Activated CD4-positive, alpha-beta T cell treated with anti-CD3 and anti-CD28 coated beads for 1 hour (primary cell): ENCODE measurements around the gene SLC7A11.

ENCODE experiments used
- DNase-seq: peaks from one replicate; pipeline ENCODE4 v3.0.0-alpha.2; 2020

Gene SLC7A11

GRCh38 chr4:138242076-138242833, at the start of gene SLC7A11:
TSS of gene SLC7A11 (minus strand) at chr4:138242349. CDS start at chr4:138242069, 280 bp downstream.
- DNase-seq = no peak

- no peak for DNase-seq
Observed at GRCh38 chr4:138291431-138291830, 49.3 kb upstream of the SLC7A11 start.

GRCh38 chr4:138290805-138291204, 48.7 kb upstream of the SLC7A11 start:
- DNase-seq = no peak

GRCh38 chr4:138279286-138279685, 37.1 kb upstream of the SLC7A11 start:
- DNase-seq = no peak

- DNase-seq = no peak
Observed at GRCh38 chr4:138277133-138277532, 35.0 kb upstream of the SLC7A11 start.

- DNase-seq = no peak
Observed at GRCh38 chr4:138275963-138276621, 33.9 kb upstream of the SLC7A11 start.

- no peak for DNase-seq
Observed at GRCh38 chr4:138275216-138275615, 33.1 kb upstream of the SLC7A11 start.

- no peak for DNase-seq
Observed at GRCh38 chr4:138269175-138269574, 27.0 kb upstream of the SLC7A11 start.

GRCh38 chr4:138267835-138268234, 25.7 kb upstream of the SLC7A11 start:
- DNase-seq = no peak

- DNase-seq = no peak
Observed at GRCh38 chr4:138266948-138267347, 24.8 kb upstream of the SLC7A11 start.

GRCh38 chr4:138263247-138263816, 21.2 kb upstream of the SLC7A11 start:
- no peak for DNase-seq

GRCh38 chr4:138262469-138262868, 20.3 kb upstream of the SLC7A11 start:
- no peak for DNase-seq

- no peak for DNase-seq
Observed at GRCh38 chr4:138262030-138262429, 19.9 kb upstream of the SLC7A11 start.

GRCh38 chr4:138259824-138260223, 17.7 kb upstream of the SLC7A11 start:
- DNase-seq = no peak

GRCh38 chr4:138259271-138259670, 17.1 kb upstream of the SLC7A11 start:
- DNase-seq = no peak

- no peak for DNase-seq
Observed at GRCh38 chr4:138256608-138257007, 14.5 kb upstream of the SLC7A11 start.

GRCh38 chr4:138255917-138256597, 13.9 kb upstream of the SLC7A11 start:
- no peak for DNase-seq

GRCh38 chr4:138252551-138252950, 10.4 kb upstream of the SLC7A11 start:
- no peak for DNase-seq

GRCh38 chr4:138251938-138252337, 9.8 kb upstream of the SLC7A11 start:
- DNase-seq = no peak

- DNase-seq = no peak
Observed at GRCh38 chr4:138249132-138249531, 7.0 kb upstream of the SLC7A11 start.

GRCh38 chr4:138248058-138248457, 5.9 kb upstream of the SLC7A11 start:
- DNase-seq = no peak

GRCh38 chr4:138247643-138248042, 5.5 kb upstream of the SLC7A11 start:
- DNase-seq = no peak

- DNase-seq = no peak
Observed at GRCh38 chr4:138243369-138243768, 1.2 kb upstream of the SLC7A11 start.

- no peak for DNase-seq
Observed at GRCh38 chr4:138242834-138243156, 646 bp upstream of the SLC7A11 start.
